HepG2 (cell line): ENCODE measurements around the gene DDRGK1. TPM values are rescaled to one million over a fixed set of nuclear protein-coding genes. Genes with fewer than 3 reads are reported as not detected.

Experiments
- CSRNP1 ChIP-seq: sonication (generic); formaldehyde crosslinking; IDR thresholded peaks from 2 replicates; pipeline ENCODE4 v1.8.1; 2023; ENCODE audit warnings: mild to moderate bottlenecking, missing genetic modification reagents
- EP300 ChIP-seq, 3 experiments: sonication (generic) in 1 of 3; formaldehyde crosslinking in 1 of 3; IDR thresholded peaks; 2 replicates each; pipeline versions ENCODE4 v1.5.1 to v1.6.1; 2011 to 2020; ENCODE audit warnings: low read depth in 2 of 3, low read length in 2 of 3, borderline replicate concordance in 1 of 3, improper control_type of control experiment in 1 of 3, mild to moderate bottlenecking in 1 of 3, missing genetic modification reagents in 1 of 3, moderate library complexity in 1 of 3
- HNF4A ChIP-seq: sonication (generic); formaldehyde crosslinking; IDR thresholded peaks from 2 replicates; pipeline ENCODE4 v1.4.0; 2020; ENCODE audit warnings: missing genetic modification reagents
- NFIC ChIP-seq: IDR thresholded peaks from 2 replicates; pipeline ENCODE4 v1.6.1; 2012; ENCODE audit warnings: mild to moderate bottlenecking, low read length, inconsistent platforms
- SNRNP70 ChIP-seq: fragments of 200-400 bp; formaldehyde crosslinking; IDR thresholded peaks from 2 replicates; pipeline ENCODE4 v1.6.1; 2017; ENCODE audit warnings: mild to moderate bottlenecking, low read depth, low read length, moderate library complexity
- ZNF17 ChIP-seq: sonication (generic); formaldehyde crosslinking; IDR thresholded peaks from 2 replicates; pipeline ENCODE4 v1.5.0; 2020; ENCODE audit warnings: mild to moderate bottlenecking, missing genetic modification reagents
- ZNF30 ChIP-seq: sonication (generic); formaldehyde crosslinking; IDR thresholded peaks from 2 replicates; pipeline ENCODE4 v1.5.0; 2020; ENCODE audit warnings: mild to moderate bottlenecking, missing genetic modification reagents
- ZNF331 ChIP-seq: sonication (generic); formaldehyde crosslinking; IDR thresholded peaks from 2 replicates; pipeline ENCODE4 v1.4.0; 2020; ENCODE audit warnings: missing genetic modification reagents
- ZNF33A ChIP-seq: sonication (generic); formaldehyde crosslinking; IDR thresholded peaks from 2 replicates; pipeline ENCODE4 v1.5.1; 2020; ENCODE audit warnings: missing genetic modification reagents, mild to moderate bottlenecking, moderate library complexity, borderline replicate concordance
- ZNF343 ChIP-seq: sonication (generic); formaldehyde crosslinking; IDR thresholded peaks from 2 replicates; pipeline ENCODE4 v1.4.0; 2020; ENCODE audit warnings: mild to moderate bottlenecking, missing genetic modification reagents
- ZNF703 ChIP-seq: sonication (generic); formaldehyde crosslinking; IDR thresholded peaks from 2 replicates; pipeline ENCODE4 v1.5.1; 2020; ENCODE audit warnings: missing genetic modification reagents, mild to moderate bottlenecking, moderate library complexity, borderline replicate concordance
- ZNF841 ChIP-seq: sonication (generic); formaldehyde crosslinking; IDR thresholded peaks from 2 replicates; pipeline ENCODE4 v1.8.1; 2023; ENCODE audit warnings: missing genetic modification reagents, borderline replicate concordance
- polyA plus RNA-seq, 8 experiments: library from polyadenylated mRNA; depleted of rRNA in 3 of 8; stranded (reverse) in 7 of 8; unstranded in 1 of 8; fragments of >200 nt; fragmentation: Illumina TruSeq in 4 of 8; extraction: Trizol in 4 of 8; gene quantifications; 2 replicates each; pipeline versions ENCODE4 v1.2.1 to v1.2.3, GENCODE V29; 2011 to 2016; ENCODE audit warnings: low read depth in 4 of 8, missing spikeins in 1 of 8, mixed read lengths in 1 of 8; ENCODE audit not compliant: insufficient read depth in 1 of 8
- total RNA-seq, 5 experiments: library from RNA; depleted of rRNA; stranded (reverse); fragments of >200 nt; fragmentation: Illumina TruSeq; extraction: Trizol; gene quantifications; 2 replicates each; pipeline ENCODE4 v1.2.3, GENCODE V29; 2016; ENCODE audit warnings: low read depth in 1 of 5
- TF ChIP-seq, protein P1 (sequence below): sonication (generic); formaldehyde crosslinking; IDR thresholded peaks from 2 replicates; pipeline ENCODE4 v1.5.1; 2020; ENCODE audit warnings: missing genetic modification reagents, mild to moderate bottlenecking, borderline replicate concordance
- TF ChIP-seq, protein P2 (sequence below): IDR thresholded peaks from 2 replicates; pipeline ENCODE4 v1.6.1; 2016; ENCODE audit warnings: low read depth
- TF ChIP-seq, protein P3 (sequence below): sonication (generic); formaldehyde crosslinking; IDR thresholded peaks from 2 replicates; pipeline ENCODE4 v1.5.0; 2020; ENCODE audit warnings: mild to moderate bottlenecking, missing genetic modification reagents, borderline replicate concordance

DDRGK1 gene
- total and polyA plus RNA-seq, 2 of the 13 experiments (the other 11 are each of a cell fraction or from before 2014, with no cell fraction given) = 96.7 to 149 TPM

GRCh38 chr20:3204124-3204794 is at the start of gene DDRGK1 (continued):
- TF ChIP-seq SNRNP70 (no peak), ZNF331 (peak; percentile 71), ZNF703 (CRISPR knock-in tag) (peak; percentile 35; the same call in 1 of the 2 replicates), ZNF343 (CRISPR knock-in tag) (peak; percentile 95), ZNF841 (CRISPR knock-in tag) (no peak), ZNF17 (0 out of 2 replicates have a peak, but pooled peaks have one; percentile 22), HNF4A (CRISPR knock-in tag) (peak; percentile 22; the same call in 1 of the 2 replicates), NFIC (no peak; the same call in 1 of the 2 replicates), EP300 (IDR thresholded peaks at IDR 0.05; ENCODE audit: low read depth in 2 of 2, low read length in 2 of 2) (no peak), EP300 (CRISPR knock-in tag; IDR thresholded peaks at IDR 0.05; ENCODE audit: borderline replicate concordance) (0 out of 2 replicates have a peak, but pooled peaks have one; percentile 21), ZNF33A (CRISPR knock-in tag) (no peak; the same call in 1 of the 2 replicates), ZNF30 (CRISPR knock-in tag) (peak; percentile 77), CSRNP1 (CRISPR knock-in tag) (peak; percentile 72)
- TF ChIP-seq, protein P1, sequence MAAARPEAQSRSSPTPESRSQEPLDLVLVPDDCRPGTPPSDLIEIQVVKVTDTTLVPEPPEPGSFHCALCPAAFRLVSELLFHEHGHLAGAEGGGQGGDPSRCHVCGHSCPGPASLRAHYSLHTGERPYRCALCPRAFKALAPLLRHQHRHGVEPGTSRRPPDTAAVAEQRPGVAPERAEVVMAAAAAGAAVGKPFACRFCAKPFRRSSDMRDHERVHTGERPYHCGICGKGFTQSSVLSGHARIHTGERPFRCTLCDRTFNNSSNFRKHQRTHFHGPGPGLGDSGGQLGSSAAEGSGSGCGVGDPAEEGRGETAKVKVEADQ = peak; percentile 96
- TF ChIP-seq, protein P2, sequence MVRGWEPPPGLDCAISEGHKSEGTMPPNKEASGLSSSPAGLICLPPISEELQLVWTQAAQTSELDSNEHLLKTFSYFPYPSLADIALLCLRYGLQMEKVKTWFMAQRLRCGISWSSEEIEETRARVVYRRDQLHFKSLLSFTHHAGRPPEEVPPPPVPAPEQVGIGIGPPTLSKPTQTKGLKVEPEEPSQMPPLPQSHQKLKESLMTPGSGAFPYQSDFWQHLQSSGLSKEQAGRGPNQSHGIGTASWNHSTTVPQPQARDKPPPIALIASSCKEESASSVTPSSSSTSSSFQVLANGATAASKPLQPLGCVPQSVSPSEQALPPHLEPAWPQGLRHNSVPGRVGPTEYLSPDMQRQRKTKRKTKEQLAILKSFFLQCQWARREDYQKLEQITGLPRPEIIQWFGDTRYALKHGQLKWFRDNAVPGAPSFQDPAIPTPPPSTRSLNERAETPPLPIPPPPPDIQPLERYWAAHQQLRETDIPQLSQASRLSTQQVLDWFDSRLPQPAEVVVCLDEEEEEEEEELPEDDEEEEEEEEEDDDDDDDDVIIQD (CRISPR knock-in tag) = no peak
- TF ChIP-seq, protein P3, sequence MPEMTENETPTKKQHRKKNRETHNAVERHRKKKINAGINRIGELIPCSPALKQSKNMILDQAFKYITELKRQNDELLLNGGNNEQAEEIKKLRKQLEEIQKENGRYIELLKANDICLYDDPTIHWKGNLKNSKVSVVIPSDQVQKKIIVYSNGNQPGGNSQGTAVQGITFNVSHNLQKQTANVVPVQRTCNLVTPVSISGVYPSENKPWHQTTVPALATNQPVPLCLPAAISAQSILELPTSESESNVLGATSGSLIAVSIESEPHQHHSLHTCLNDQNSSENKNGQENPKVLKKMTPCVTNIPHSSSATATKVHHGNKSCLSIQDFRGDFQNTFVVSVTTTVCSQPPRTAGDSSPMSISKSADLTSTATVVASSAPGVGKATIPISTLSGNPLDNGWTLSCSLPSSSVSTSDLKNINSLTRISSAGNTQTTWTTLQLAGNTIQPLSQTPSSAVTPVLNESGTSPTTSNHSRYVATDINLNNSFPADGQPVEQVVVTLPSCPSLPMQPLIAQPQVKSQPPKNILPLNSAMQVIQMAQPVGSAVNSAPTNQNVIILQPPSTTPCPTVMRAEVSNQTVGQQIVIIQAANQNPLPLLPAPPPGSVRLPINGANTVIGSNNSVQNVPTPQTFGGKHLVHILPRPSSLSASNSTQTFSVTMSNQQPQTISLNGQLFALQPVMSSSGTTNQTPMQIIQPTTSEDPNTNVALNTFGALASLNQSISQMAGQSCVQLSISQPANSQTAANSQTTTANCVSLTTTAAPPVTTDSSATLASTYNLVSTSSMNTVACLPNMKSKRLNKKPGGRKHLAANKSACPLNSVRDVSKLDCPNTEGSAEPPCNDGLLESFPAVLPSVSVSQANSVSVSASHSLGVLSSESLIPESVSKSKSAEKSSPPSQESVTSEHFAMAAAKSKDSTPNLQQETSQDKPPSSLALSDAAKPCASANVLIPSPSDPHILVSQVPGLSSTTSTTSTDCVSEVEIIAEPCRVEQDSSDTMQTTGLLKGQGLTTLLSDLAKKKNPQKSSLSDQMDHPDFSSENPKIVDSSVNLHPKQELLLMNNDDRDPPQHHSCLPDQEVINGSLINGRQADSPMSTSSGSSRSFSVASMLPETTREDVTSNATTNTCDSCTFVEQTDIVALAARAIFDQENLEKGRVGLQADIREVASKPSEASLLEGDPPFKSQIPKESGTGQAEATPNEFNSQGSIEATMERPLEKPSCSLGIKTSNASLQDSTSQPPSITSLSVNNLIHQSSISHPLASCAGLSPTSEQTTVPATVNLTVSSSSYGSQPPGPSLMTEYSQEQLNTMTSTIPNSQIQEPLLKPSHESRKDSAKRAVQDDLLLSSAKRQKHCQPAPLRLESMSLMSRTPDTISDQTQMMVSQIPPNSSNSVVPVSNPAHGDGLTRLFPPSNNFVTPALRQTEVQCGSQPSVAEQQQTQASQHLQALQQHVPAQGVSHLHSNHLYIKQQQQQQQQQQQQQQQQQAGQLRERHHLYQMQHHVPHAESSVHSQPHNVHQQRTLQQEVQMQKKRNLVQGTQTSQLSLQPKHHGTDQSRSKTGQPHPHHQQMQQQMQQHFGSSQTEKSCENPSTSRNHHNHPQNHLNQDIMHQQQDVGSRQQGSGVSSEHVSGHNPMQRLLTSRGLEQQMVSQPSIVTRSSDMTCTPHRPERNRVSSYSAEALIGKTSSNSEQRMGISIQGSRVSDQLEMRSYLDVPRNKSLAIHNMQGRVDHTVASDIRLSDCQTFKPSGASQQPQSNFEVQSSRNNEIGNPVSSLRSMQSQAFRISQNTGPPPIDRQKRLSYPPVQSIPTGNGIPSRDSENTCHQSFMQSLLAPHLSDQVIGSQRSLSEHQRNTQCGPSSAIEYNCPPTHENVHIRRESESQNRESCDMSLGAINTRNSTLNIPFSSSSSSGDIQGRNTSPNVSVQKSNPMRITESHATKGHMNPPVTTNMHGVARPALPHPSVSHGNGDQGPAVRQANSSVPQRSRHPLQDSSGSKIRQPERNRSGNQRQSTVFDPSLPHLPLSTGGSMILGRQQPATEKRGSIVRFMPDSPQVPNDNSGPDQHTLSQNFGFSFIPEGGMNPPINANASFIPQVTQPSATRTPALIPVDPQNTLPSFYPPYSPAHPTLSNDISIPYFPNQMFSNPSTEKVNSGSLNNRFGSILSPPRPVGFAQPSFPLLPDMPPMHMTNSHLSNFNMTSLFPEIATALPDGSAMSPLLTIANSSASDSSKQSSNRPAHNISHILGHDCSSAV (CRISPR knock-in tag) = peak; percentile 73; the same call in 1 of the 2 replicates
